Trophoblast cell (in vitro differentiated cells and primary cell): ENCODE results near the gene TUBA1B.
"Not testable (repeated sequence)": the region's sequence is repeated elsewhere in the genome, so short reads cannot be mapped to it uniquely, and the experiment has no call there.

Experiments used
- DNase-seq, 2 donors: peaks; one replicate each; pipeline ENCODE4 v3.0.0-alpha.2; 2016
- H2AFZ ChIP-seq: 2 replicates; pipeline ENCODE4 v1.6.1; 2013; ENCODE audit warnings: low read length, moderate library complexity, mild to moderate bottlenecking; ENCODE audit not compliant: insufficient read depth, poor library complexity
- H2AK5ac ChIP-seq: 2 replicates; pipeline ENCODE4 v1.6.1; 2013; ENCODE audit warnings: mild to moderate bottlenecking, low read length
- H2BK120ac ChIP-seq: 2 replicates; pipeline ENCODE4 v1.6.1; 2013; ENCODE audit warnings: low read length, mild to moderate bottlenecking, moderate library complexity; ENCODE audit not compliant: insufficient read depth, poor library complexity
- H2BK12ac ChIP-seq: 2 replicates; pipeline ENCODE4 v1.6.1; 2013; ENCODE audit warnings: mild to moderate bottlenecking, low read length, moderate library complexity
- H2BK5ac ChIP-seq: 2 replicates; pipeline ENCODE4 v1.6.1; 2013; ENCODE audit warnings: low read length, low read depth, moderate library complexity, mild to moderate bottlenecking; ENCODE audit not compliant: poor library complexity
- H3K14ac ChIP-seq: 2 replicates; pipeline ENCODE4 v1.6.1; 2013; ENCODE audit warnings: mild to moderate bottlenecking, low read length
- H3K18ac ChIP-seq: 2 replicates; pipeline ENCODE4 v1.6.1; 2013; ENCODE audit warnings: mild to moderate bottlenecking, low read length
- H3K23ac ChIP-seq: 2 replicates; pipeline ENCODE4 v1.6.1; 2013; ENCODE audit warnings: low read length
- H3K27ac ChIP-seq: 2 replicates; pipeline ENCODE4 v1.5.1; 2013; ENCODE audit warnings: low read depth, mild to moderate bottlenecking, inconsistent platforms, low read length, moderate library complexity
- H3K27me3 ChIP-seq: 2 replicates; pipeline ENCODE4 v1.6.1; 2013; ENCODE audit warnings: inconsistent platforms, mild to moderate bottlenecking, low read length, moderate library complexity; ENCODE audit not compliant: insufficient read depth
- H3K36me3 ChIP-seq, 2 experiments: 1 replicate in 1 of 2; 2 replicates in 1 of 2; pipeline ENCODE4 v1.6.1; 2013; ENCODE audit warnings: low read length in 2 of 2, mild to moderate bottlenecking in 2 of 2, moderate library complexity in 1 of 2; ENCODE audit not compliant: insufficient read depth in 2 of 2, control insufficient read depth in 1 of 2
- H3K4ac ChIP-seq: 2 replicates; pipeline ENCODE4 v1.6.1; 2013; ENCODE audit warnings: low read depth, mild to moderate bottlenecking, low read length, moderate library complexity
- H3K4me1 ChIP-seq, 2 experiments: 1 replicate in 1 of 2; 2 replicates in 1 of 2; pipeline ENCODE4 v1.6.1; 2013; ENCODE audit warnings: low read length in 2 of 2, mild to moderate bottlenecking in 2 of 2, moderate library complexity in 1 of 2; ENCODE audit not compliant: insufficient read depth in 2 of 2, control insufficient read depth in 1 of 2
- H3K4me2 ChIP-seq: 2 replicates; pipeline ENCODE4 v1.6.1; 2013; ENCODE audit warnings: inconsistent platforms, mild to moderate bottlenecking, low read length, moderate library complexity
- H3K4me3 ChIP-seq: 2 replicates; pipeline ENCODE4 v1.5.1; 2013; ENCODE audit warnings: mild to moderate bottlenecking, low read depth, low read length, inconsistent platforms
- H3K79me1 ChIP-seq: one replicate; pipeline ENCODE4 v1.6.1; 2013; ENCODE audit warnings: low read length
- H3K79me2 ChIP-seq: 2 replicates; pipeline ENCODE4 v1.6.1; 2013; ENCODE audit warnings: low read length, mild to moderate bottlenecking; ENCODE audit not compliant: control insufficient read depth, insufficient read depth, poor library complexity
- H3K9ac ChIP-seq: 2 replicates; pipeline ENCODE4 v1.6.1; 2013; ENCODE audit warnings: mild to moderate bottlenecking, low read length
- H3K9me3 ChIP-seq: 2 replicates; pipeline ENCODE4 v1.6.1; 2013; ENCODE audit warnings: low read depth, mild to moderate bottlenecking, control low read depth, inconsistent platforms, low read length; ENCODE audit not compliant: insufficient read depth
- H4K12ac ChIP-seq: 2 replicates; pipeline ENCODE4 v1.6.1; 2013; ENCODE audit warnings: low read depth, mild to moderate bottlenecking, low read length, moderate library complexity
- H4K8ac ChIP-seq: 2 replicates; pipeline ENCODE4 v1.6.1; 2013; ENCODE audit warnings: low read depth, mild to moderate bottlenecking, low read length, moderate library complexity
- H4K91ac ChIP-seq: one replicate; pipeline ENCODE4 v1.6.1; 2013; ENCODE audit warnings: low read depth, mild to moderate bottlenecking, low read length, moderate library complexity
- WGBS: extraction: QIAGEN DNeasy Blood & Tissue Kit; methylation state at CpG from one replicate; pipeline ENCODE4 v1.1.7; 2013; ENCODE audit warnings: missing lambda C conversion rate; ENCODE audit not compliant: insufficient read length, insufficient coverage; ENCODE audit errors: extremely low coverage; 5-methylcytosine and 5-hydroxymethylcytosine counted together

The TUBA1B gene

DNA sequence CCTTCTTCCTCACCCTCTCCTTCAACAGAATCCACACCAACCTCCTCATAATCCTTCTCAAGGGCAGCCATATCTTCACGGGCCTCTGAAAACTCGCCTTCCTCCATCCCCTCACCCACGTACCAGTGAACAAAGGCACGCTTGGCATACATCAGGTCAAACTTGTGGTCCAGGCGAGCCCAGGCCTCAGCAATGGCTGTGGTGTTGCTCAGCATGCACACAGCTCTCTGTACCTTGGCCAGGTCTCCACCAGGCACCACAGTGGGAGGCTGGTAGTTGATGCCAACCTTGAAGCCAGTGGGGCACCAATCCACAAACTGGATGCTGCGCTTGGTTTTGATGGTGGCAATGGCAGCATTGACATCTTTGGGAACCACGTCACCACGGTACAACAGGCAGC, 3.2 kb downstream of the TUBA1B start:
- not testable (repeated sequence) for H2BK120ac ChIP-seq, H3K4me3 ChIP-seq, H3K14ac ChIP-seq, H4K91ac ChIP-seq, H3K18ac ChIP-seq, H3K4me2 ChIP-seq, H3K9ac ChIP-seq, H3K27ac ChIP-seq, H4K8ac ChIP-seq, H2BK12ac ChIP-seq, H4K12ac ChIP-seq, H3K4ac ChIP-seq, H2BK5ac ChIP-seq, DNase-seq, H3K27me3 ChIP-seq, H3K79me2 ChIP-seq, H2AFZ ChIP-seq, H3K4me1 ChIP-seq, H3K23ac ChIP-seq, H3K9me3 ChIP-seq, H3K79me1 ChIP-seq, H2AK5ac ChIP-seq
- peaks cover 22 to 28% of the 10 kb centered on the region in 2 experiments for H3K36me3 ChIP-seq
- no CpG with 5 or more reads among the region's 8 CpGs for WGBS

DNA sequence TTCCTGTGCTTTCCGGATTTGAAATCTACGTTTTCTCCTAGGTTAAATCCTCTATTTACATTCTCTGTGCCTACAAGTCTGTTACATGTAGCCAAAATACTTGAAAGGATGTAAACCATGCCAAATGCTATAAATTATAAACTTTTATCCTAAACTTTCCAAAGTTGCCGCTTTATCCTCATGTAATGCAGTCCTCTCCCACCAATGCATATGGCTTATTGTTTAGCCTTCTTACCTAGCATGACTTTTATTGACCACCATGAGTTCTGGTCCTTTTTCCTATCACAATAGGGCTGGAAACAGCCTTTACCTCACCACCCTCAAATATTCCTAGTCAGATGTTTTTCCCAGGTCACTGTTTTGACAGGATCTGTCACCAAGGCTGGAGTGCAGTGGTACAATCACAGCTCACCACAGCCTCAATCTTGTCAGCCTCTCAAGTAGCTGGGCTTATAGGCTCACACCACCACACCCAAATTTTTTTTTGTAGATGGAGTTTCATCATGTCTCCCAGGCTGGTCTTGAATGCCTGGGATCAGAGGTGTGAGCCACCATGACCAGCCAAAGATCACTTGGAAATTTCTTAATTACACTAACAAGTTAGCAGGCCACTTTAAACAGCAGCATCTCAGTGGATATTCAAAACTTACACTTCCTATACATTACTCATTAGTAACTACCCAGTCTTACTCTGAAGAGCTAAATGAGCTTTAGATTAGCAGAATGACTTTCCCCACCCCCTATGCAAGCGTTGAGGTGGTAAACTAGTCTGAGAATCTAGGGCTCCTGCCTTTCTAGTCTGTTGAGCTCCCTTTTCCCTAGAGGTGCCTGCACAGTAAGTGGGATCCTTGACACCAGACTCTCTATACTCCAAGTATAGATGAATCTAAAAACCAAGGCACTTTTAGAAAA, 4.1 kb downstream of the TUBA1B start:
- Histone ChIP-seq H2BK5ac (no peak overlapping the region), H2AFZ (no peak overlapping the region), H2BK12ac (no peak overlapping the region), H3K36me3 (peaks cover 22 to 28% of the 10 kb centered on the region in 2 experiments), H3K4me3 (no peak overlapping the region), H3K4ac (no peak overlapping the region), H3K27ac (no peak overlapping the region), H2BK120ac (no peak overlapping the region), H4K91ac (no peak overlapping the region), H3K79me1 (peaks cover 8% of the 10 kb centered on the region), H3K4me2 (no peak overlapping the region), H3K9me3 (peaks cover 3% of the 10 kb centered on the region), H3K23ac (no peak overlapping the region), H3K14ac (no peak overlapping the region), H3K79me2 (peaks cover 8% of the 10 kb centered on the region), H3K4me1 (peaks cover 4 to 5% of the 10 kb centered on the region in 2 experiments), H3K9ac (no peak overlapping the region), H2AK5ac (no peak overlapping the region), H4K8ac (no peak overlapping the region), H3K27me3 (no peaks in the 10 kb centered on the region), H3K18ac (no peak overlapping the region), H4K12ac (no peak overlapping the region)
- no CpG with 5 or more reads among the region's 4 CpGs for WGBS
- DNase-seq: peak in 1 of 2 donors; percentile 23

DNA sequence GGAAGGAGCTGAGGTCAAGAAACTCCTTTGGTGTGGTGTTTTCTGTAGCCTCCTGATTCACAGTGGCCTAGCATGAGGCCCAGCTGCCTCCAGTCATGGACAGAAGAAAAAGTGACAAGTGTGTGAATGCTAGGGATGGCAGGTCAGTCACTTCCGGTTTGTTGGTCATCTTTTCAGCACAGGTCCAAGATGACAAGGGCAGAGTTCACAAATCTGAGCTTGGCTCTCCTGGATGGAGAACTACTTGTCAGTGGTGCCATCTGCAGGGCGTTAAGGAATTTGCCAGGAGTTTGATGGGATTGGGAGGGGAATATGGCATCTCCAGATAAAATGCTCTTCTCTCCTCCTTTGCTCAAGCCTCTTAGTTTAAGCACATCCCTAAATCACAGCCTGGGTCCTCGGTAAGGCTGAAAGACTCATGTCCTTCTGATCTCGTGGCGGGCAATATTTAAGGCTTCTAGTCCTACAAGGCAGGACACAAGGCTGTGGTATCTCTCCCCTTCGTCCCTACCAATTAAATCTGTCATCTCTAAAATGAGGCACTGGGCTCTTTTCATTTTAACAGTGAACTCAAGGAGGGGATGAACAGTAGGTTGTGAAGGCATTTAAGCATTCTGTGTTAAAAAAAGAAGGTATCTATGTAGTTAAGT, 10.0 kb downstream of the TUBA1B start:
- H3K14ac ChIP-seq: no peak overlapping the region
- WGBS: no CpG with 5 or more reads among the region's 6 CpGs

DNA sequence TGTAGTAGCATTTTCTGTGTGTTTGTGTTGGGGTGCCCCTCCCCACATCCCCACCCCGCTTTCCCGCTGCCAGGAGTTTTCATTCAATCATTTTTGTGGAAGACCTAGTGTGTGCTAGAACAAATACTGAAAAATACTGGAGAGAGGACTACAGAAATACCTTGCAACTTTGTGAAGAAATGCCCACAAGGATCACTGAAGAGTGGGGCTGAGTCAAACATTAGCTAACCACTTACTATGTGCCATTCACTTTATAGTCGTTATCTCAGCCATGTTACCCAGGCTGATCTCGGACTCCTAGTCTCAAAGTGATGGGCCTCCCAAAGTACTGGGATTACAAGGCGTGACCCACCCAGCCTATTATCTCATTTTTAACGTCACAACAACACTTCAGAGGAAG, 20.0 kb downstream of the TUBA1B start:
- no peak overlapping the region for H3K9ac ChIP-seq
- WGBS: no CpG with 5 or more reads among the region's 6 CpGs

More for the DNA sequence above, 10.0 kb downstream of the TUBA1B start:
- Histone ChIP-seq H3K9ac (no peak overlapping the region), H3K4me1 (no peaks in the 10 kb centered on the region), H3K23ac (no peak overlapping the region), H3K9me3 (no peaks in the 10 kb centered on the region), H3K79me2 (no peaks in the 10 kb centered on the region), H4K8ac (no peak overlapping the region), H2AK5ac (no peak overlapping the region), H3K79me1 (no peaks in the 10 kb centered on the region), H3K36me3 (no peaks in the 10 kb centered on the region), H3K4ac (no peak overlapping the region), H3K27ac (no peak overlapping the region), H3K4me2 (no peak overlapping the region), H3K18ac (no peak overlapping the region), H4K91ac (no peak overlapping the region), H2AFZ (no peak overlapping the region), H2BK12ac (no peak overlapping the region), H2BK120ac (no peak overlapping the region), H3K4me3 (no peak overlapping the region), H4K12ac (no peak overlapping the region), H3K27me3 (peaks cover 3% of the 10 kb centered on the region), H2BK5ac (no peak overlapping the region)
- peak in 1 of 2 donors; percentile 59 for DNase-seq

More for the DNA sequence above, 20.0 kb downstream of the TUBA1B start:
- peaks cover 9 to 12% of the 10 kb centered on the region in 2 experiments for H3K4me1 ChIP-seq
- no peaks in the 10 kb centered on the region for H3K27me3 ChIP-seq
- no peak overlapping the region for H2BK12ac ChIP-seq
- no peak overlapping the region for H3K27ac ChIP-seq
- H2AK5ac ChIP-seq: no peak overlapping the region
- H3K4ac ChIP-seq: no peak overlapping the region
- H2BK120ac ChIP-seq: no peak overlapping the region
- H3K18ac ChIP-seq: no peak overlapping the region
- peak overlapping the region; percentile 71 for H3K4me2 ChIP-seq
- H4K91ac ChIP-seq: no peak overlapping the region
- H3K9me3 ChIP-seq: no peaks in the 10 kb centered on the region
- H3K79me1 ChIP-seq: peaks cover 7% of the 10 kb centered on the region
- H3K14ac ChIP-seq: no peak overlapping the region
- no peak overlapping the region for H3K23ac ChIP-seq
- DNase-seq: no peak
- H2AFZ ChIP-seq: peak overlapping the region; percentile 64
- H3K36me3 ChIP-seq: peaks cover 5 to 7% of the 10 kb centered on the region in 2 experiments
- peak overlapping the region; percentile 59 for H4K8ac ChIP-seq
- no peak overlapping the region for H4K12ac ChIP-seq
- H2BK5ac ChIP-seq: no peak overlapping the region
- H3K4me3 ChIP-seq: no peak overlapping the region
- peaks cover 5% of the 10 kb centered on the region for H3K79me2 ChIP-seq
